ENCODE results near the gene NUMBL.
A peak's percentile ranks its signal among the peaks of the same experiment; 100 is the strongest.

The NUMBL gene

DNA sequence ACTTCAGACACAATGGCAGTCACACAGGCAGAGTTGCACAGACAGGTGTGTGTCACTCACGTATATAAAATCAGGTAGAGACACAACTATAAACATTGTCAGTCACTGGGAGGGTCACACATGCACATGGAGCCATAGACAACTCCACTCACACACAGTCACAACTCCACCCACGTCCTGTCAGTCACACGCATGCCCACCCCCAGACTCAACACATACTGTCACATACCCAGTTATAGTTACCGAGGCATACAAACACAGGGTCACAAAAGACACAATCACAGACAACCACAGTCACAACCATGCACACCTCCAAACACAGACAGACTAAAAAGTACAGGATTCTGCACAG, 1.5 kb downstream of the NUMBL start:
- DNase-seq: no peak

DNA sequence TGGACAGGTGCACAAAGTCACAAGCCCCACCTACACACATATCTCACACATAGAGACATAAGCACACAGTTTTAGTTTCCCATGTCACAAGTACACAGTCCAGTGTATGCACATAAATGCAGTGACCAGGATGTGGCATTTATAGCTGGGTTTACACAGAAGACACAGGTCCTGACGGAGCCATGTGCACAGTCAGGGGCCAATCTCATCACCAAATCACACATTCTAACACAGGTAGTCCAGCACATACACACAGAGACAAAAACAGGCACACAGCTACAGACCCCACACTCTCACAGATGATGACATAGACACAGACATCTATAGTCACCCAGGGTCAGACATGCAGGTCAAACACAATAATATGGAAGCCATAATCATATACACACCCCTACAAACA, 2.1 kb downstream of the NUMBL start:
- DNase-seq: no peak

DNA sequence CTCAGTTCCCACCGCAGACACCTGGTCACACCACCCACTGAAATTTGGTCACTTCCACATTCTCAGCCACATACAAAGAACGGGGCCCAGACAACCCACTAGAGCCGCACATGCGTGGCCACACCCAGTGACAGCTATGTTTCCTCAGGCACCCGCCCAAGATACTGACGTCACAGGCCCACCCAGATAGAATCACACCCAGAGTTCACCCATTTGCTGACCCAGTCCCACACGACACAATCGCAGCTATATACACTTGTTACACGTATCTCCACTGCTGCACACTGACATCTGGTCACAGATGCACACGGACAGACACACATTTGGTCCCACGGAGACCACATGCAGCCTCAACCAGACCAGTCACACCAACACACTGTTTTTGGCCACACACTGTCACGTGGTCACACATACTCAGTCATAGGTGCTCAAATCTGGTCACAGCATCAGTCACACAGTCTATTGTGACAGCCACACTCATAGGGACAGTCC, 2.9 kb downstream of the NUMBL start:
- DNase-seq: no peak

DNA sequence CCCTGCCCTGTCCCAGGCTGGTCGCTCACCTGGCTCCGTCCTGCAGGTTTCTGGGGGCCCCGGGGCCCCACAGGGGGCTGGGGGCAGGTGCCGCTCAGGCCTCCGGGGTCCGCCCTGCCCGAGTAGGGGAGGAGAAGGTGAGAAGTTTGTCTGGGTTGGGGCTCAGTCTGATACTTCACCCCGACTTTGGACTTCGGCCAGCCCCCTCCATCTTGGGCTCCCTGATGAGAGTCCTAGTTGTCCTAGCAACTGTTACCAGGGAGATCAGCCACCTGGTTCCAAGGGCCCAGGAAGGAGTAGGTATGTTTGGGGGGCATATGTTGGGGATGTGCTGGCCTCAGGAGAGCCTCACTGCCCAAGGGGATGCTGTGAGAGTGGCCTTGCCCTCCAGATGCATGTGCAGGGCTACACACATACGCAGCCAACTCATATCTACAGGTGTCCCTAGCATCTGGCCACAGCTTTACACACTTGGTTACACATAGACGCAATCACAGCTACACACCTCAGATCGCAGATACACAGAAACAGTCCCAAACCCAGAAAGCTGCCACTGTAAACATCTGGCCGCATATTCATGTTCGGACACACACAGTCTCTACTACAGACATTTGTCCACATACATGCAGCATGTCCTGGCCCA, 3.4 kb downstream of the NUMBL start:
- DNase-seq: no peak

DNA sequence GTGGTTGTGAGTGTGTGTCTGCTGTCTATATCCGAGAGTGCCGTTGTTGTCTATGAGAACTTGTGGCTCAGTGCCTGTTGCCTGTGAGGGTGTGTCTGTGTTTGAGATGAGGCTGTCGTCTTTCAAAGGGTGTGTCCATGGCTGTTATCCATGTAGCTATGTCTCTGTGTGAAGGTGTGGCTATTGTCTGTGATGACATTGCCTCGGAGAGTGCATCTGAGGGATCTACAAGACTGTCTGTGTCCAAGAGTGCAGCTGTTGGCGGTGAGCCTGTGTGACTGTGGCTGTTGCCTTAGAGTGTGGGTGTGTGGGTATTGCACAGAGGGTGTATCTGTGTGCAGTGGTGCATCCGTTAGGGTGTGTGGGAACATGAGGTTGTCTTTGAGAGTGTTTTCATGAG, 4.9 kb downstream of the NUMBL start:
- DNase-seq: no peak

DNA sequence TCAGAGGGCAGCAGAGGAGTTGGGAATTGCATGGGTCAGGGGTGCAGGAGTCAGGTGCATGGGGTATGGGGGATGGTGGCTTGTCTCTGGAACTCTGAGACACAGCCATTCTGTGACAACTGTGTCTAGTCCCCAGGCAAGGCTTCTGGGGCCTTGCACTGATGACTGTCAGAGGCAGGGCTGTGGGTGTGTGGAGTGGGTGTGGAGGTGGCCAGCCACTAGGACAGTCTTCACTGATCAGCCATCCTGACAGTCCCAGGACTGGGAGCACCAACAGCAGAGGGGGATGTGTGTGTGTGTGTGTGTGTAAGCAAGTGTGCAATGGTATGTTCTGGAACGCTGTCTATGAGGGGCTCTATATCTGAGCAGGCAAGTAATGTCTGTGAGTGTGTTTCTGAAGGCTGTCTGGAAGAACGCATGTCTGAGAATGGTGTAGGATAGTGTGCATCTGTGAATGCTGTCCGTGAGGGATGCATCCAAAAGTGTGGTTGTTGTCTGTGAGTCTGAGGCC, 5.4 kb downstream of the NUMBL start:
- no peak for DNase-seq

DNA sequence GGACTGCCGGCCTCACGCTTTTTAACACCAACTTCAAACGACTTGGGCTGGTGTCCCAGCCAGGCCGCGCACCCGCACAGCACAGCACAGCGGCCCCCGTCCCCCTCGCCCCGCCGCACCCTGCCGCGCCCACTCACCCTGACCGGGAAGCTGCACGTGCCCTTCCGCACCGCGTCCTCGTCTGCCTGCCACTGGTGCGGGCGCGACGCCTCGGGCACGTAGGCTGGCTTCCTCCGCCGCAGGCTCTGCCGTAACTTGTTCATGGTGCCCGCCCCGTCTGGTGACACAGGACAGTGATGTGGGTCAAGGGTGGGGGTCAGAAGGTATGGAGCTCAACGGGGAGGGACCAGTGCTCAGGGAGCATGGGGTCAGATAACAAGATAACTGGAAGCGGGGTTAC, 6.2 kb downstream of the NUMBL start:
- no peak for DNase-seq

DNA sequence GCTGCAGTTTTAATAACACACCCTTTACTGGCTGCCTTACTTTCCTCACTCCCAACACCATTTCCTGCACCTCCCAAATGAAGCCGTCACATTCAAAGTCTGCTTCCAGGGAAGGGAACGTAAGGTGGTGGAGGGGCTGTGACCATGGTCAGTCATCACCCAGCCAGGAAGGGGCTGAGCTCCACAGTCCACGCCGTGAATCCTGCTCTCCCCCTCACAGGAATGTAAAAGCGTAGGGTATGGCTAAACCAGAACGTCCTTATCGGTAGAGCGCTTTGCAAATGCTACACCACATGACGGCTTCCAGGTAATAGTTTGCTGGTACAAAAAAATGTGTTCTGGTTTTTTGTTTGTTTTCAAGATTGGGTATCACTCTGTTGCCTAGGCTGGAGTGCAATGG, 7.0 kb downstream of the NUMBL start:
- DNase-seq: no peak

DNA sequence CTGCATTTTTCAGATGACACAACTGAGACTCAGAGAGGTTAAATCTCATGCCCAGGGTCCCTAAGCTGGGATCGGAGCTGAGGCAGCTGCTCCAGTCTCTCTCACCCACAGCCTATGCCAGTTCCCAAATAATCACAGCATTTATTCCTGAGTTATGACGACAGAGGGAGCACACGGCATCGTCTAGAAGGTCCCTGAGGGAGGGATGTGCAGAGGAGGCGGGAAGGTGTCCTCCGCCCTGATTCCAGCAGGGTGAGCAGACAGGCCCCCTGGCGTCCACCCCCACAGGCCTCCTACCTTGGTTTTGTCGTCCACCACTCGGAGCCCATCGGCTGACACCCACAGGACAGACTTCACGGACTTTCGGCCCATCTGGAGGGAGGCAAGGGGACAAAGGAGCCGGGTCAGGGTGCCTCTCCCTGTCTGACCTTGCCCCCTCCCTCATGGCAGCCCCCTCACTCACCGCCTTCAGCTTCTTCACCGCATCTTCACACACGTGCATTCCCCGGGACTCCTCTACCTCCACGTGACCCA, 8.0 kb downstream of the NUMBL start:
- DNase-seq: no peak

DNA sequence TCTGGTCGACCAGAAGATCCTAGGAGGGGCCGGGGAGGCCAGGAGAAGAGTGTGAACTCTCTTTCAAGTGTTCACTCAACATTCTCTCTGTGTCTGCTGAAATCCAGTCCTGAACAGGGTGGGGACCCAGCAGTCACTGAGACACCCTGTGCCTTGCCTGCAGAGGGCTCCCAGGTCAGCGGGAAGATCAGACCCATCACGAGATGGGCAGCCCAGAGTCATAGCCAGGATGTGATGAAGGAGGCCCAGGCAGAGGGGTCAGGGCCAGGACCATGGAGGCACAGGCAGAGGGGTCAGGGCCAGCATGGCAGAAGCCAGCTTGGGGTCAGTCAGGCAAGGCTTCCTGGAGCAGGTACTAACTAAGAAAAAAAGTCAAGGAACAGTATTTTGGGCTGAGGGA, 9.4 kb downstream of the NUMBL start:
- DNase-seq: no peak

DNA sequence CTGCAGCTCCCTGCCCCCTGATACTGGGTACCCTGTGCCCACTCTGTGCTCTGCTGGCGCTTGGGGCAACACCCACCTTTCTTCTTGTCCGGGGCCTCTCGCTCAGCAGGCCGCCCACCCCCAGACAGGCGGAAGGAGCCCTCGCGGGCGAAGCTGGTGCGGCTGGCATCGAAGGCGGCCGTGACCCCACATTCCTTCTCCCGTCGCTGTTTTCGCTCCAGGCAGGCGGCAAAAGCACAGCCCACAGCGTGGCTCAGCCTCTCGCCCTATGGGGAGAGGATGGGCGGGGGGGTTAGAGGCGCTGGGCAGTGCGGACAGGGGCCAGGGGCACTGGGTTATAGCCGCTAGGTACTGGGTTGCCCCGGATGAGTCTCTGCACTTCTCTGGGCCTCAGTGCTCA, 13.3 kb downstream of the NUMBL start:
- DNase-seq: no peak

DNA sequence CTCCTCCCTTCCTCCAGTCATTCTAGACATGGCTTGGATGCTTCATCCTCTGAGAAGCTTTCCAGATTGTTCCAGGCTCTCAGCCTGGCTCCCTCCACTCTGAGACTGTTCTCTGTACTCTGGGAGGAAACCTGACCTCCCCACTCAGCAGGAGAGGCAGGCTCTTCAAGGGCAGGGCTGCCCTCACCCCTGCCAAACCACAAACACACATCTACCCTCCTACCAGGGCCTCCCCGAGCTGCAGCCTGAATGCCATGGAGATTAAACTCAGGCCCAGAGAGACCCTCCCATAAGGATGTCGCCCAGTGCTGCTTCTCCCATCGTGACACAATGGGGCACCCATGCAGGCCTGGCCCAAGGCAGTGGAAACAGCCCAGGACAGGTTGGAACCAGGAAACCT, 16.2 kb downstream of the NUMBL start:
- no peak for DNase-seq

DNA sequence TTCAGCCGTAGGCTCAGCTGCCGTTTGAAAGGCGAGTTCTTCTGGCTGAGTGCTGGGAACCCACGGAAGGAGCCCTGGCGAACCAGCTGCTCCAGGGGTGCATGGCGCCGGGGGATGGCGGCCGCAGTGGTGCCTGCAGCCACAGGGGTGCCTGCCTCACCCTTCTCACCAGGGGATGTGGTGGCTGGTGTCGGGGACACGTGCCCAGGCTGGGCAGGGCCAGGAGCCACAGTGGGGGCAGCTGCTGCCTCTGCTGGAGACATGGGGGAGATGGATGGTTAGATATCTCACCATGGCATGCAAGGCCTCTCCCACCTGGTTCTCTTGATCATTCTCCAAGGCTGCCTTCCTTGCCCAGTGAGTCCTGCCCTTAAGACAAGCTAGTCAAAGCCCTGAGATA, 17.1 kb downstream of the NUMBL start:
- no peak for DNase-seq

DNA sequence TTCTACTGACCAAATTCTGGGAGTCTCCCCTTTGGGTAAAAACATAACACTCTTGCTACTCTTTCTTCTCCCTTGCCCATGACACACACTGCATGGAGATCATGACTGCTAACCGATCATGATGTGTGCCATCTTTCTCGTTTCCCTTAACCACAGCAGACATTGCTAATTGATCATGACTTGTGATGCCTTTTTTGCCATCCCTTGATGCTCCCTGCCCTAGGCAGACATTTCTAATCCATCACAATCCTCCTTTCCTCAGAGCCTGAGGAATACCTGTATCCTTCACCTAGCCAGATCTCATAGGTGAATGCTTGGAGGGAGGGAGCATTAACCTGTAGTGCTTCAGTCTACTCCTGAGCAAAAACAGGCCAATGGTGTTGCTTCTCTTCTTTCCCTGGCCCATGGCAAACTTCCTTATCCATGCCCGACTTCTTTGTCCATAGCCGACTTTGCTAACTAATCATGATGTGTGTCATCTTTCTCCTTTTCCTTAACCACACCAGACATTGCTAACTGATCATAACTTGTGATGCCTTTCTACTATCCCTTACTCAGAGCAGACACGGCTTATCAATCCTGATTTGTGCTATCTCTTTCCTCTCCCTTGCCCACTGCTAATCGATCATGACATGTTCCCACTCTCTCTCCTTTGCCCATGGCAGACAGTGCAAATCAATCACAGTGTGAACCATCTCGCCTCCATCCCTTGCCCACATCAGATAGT, 17.7 kb downstream of the NUMBL start:
- no peak for DNase-seq

DNA sequence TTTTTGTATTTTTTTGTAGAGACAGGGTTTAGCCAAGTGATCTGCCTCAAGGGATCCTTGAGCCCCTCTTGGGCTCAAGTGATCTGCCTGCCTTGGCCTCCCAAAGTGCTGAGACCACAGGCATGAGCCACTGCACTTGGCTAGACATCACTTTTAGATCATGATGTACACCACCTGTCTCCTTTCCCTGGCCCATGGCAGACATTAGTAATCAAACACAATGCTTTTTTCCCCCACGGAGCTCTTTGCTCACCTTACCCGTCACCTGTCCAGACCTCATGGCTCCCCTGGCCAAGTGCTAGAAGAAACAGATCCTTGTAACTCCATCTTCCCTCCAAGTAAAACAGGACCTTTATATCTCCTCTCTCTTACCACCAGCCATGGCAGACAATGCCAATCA, 18.4 kb downstream of the NUMBL start:
- no peak for DNase-seq

DNA sequence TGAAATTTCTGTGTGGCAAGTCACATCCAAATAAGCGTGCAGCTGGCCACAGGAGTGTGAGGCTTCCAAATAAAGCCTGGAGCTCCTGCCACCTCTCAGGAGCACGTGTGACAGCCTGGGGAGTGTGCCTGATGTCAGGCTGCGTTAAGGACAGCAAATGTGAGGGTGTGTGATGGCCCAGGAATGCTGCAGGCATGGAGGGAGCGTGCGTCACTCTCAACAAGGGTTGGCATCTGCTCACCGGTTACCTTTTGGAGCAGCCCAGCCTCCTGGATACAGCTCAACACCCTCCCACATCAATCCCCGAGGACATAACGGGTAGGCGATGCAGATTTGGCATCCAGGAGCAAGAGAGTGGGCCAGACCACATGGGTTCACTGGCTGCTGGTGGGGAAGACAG, 19.0 kb downstream of the NUMBL start:
- no peak for DNase-seq

DNA sequence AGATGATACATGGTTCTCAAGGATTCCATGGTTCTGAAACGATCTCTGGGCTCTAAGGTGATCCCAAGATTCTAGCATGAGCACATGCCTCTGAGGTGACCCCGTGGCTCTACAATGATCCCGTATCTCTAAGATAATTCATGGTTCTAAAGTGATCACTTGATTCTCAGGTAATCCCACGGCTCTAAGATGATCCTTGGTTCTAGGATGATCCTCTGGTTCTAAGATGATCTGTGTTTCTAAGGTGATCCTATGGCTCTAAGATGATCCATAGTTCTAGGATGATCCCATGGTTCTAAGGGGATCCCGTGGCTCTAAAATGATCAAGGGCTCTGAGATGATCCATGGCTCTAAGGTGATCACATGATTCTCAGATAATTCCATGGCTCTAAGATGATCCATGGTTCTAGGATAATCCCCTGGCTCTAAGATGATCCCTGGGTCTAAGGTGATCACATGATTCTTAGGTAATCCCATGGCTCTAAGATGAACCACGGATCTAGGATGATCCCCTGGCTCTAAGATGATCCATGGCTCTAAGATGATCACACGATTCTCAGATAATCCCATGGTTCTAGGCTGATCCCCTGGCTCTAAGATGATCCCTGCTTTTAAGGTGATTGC, 21.3 kb downstream of the NUMBL start:
- DNase-seq: no peak

DNA sequence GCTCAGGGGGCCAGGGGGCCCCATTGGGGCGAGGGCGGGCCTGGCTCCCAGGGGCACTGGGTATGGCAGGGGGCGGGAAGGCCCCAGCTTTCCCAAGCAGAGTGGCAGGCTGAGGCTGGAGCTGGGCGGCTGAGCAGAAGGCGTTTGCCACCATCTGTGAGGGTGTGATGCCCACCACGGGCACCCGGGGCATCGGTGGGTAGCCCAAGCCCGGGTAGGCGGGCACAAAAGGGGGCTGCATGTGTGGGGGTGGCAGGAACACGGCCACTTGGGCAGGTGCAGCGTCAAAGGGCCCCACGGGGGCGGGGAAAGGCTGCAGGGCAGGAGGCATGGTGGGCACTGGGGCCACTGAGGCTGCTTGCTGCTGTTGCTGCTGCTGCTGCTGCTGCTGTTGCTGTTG, 22.8 kb downstream of the NUMBL start:
- no peak for DNase-seq

DNA sequence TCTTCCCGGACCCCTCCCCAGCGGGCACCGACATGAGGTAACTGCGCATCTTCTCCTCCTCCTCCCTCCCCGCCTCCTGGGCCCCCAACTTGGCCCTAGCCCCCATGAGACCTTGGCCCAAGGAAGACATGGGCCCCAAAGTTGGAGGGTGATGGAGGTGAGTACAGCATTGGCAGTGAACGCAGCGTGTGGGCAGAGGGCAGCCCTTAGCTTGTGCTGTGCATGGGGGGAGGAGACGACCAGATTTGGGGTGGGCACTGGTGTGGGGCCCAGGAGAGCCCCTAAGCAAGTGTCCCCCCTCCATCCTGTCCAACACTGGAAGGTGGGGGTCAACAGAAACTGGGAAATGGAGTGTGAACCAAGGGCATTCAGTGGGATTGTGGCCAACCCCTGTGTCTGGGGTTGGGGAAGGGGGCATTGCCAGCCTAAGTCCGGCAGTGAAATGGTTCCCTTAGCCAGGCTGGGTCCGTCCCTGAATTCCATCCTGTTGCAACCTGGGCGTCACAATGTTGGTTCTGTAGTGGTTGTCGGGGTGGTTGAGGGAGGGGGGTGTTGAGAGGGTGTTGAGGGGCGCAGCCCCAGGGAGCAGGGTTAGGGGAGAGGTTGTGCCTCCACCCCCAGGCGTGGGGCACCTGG, 23.5 kb downstream of the NUMBL start:
- DNase-seq: no peak

DNA sequence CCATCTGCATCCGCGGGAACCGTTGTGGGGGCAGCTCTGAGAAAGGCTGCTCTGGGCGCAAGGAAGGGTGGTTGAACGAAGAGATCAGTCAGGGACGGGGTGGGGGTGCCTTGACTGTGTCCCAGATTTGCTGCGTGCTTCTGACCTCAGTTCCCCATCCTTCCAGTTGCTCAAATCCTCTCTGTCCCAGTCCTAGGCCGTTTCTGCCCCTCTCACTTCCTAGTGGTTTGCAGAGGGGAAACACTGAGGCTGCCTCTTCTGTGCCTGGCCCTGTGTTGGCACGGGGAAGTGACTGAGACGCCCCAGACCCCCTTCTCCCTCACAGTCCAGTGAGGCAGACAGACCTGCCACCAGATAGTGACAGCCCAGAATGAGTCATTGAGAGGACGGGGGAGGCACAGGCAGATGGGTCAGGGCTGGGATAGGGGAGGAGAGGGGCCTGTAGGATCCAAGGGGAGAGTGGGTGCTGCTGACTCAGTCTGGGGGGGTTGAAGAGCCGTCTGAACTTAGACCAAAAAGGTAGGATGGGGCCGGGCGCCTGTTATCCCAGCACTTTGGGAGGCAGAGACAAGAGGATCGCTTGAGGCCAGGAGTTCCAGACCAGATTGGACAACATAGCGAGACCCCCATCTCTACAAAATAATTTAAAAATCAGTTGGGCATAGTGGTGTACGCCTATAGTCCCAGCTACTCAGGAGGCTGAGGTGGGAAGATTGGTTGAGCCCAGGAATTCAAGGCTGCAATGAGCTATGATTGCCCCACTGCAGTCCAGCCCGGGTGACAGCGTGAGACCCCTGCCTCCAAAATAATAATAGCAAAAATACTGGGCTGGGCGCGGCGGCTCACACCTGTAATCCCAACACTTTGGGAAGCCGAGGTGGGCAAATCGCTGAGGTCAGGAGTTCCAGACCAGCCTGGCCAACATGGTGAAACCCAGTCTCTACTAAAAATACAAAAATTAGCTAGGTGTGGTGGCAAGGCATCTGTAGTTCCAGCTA, 26.5 kb downstream of the NUMBL start:
- no peak for DNase-seq

DNA sequence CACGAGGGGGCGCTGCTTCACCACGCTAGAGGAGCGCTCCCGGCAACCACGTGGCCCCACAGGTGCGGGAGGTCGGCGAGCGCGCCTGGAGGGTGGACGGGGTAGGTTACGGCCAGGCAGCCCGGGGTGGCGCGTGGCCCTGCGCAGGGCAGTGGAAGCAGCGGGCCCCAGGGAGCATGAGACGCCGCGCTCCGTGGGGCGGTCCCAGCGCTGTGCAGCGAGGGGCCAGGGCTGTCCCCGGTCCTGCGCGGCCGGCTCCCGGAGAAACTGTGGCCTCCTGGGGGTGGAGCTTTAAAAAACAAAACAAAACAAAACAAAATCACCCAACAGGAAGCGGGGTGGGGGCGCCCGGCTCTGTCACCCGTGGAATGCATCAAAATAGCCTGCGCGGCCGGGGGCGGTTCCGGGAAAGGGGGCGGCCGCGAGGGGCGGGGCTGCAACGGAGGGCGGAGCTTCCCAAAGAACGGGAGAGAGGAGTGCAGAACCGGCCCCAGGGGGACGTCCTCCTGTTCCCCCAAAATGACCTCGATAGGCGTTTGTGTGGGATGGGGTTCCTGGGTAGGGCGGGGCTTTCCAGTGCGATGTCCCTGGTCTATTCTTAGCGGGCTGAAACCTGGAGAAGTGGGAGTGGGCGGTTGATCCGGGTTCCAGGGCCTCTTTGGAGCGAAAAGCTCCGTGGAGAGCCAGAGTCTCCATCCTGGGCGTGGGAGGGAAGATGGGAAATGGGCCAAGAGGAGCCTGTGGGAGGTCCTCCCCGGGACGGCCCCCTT, 27.3 kb downstream of the NUMBL start:
- DNase-seq: peak; percentile 54 to 63
